A549 (cell line): ENCODE measurements around the gene SYNM. TPM values are rescaled to one million over a fixed set of nuclear protein-coding genes. Genes with fewer than 3 reads are reported as not detected.

Source experiments
- ATAC-seq, 2 experiments: fragments of 200-7000 bp in 1 of 2; fragments of >200 bp in 1 of 2; cut with Nextera tagmentation in 1 of 2; cut with Tn5 transposase in 1 of 2; 3 replicates each; pipeline versions ENCODE4 v1.8.0 to v1.9.1; 2018 to 2020; ENCODE audit warnings: mild to moderate bottlenecking in 1 of 2, moderate library complexity in 1 of 2
- CTCF ChIA-PET: fragments of 300-600 bp; sonication (Branson Sonifier 250); formaldehyde crosslinking; extraction: SDS; loops from one replicate; lab custom pipeline; 2021; ENCODE audit warnings: antibody characterized with exemption, inconsistent platforms; lab: Yijun Ruan, JAX
- POLR2A ChIA-PET: fragments of 350-600 bp; formaldehyde crosslinking; extraction: SDS; loops from one replicate; lab custom pipeline; 2021; ENCODE audit warnings: antibody characterized with exemption, inconsistent platforms; lab: Yijun Ruan, JAX
- DNase-seq, 2 experiments: peaks; one replicate each; pipeline versions ENCODE4 v3.0.0 to v3.0.0-alpha.2; 2011 to 2016; ENCODE audit warnings: low read depth in 1 of 2, low spot score in 1 of 2
- FAIRE-seq: peaks from 2 replicates; lab custom pipeline; 2011; peaks lifted over from hg19 to GRCh38; lab: Jason Lieb, UNC
- H3K27ac ChIP-seq, 2 experiments: fragments of >200 bp; sonication (Bioruptor Twin); formaldehyde crosslinking; 3 replicates each; pipeline ENCODE4 v1.5.1; 2016 to 2017
- H3K4me1 ChIP-seq: fragments of >200 bp; sonication (Bioruptor Twin); formaldehyde crosslinking; 3 replicates; pipeline ENCODE4 v1.6.1; 2016
- H3K4me2 ChIP-seq: fragments of >200 bp; sonication (Bioruptor Twin); formaldehyde crosslinking; 3 replicates; pipeline ENCODE4 v1.6.1; 2016
- H3K4me3 ChIP-seq: fragments of >200 bp; sonication (Bioruptor Twin); formaldehyde crosslinking; 3 replicates; pipeline ENCODE4 v1.5.1; 2016
- H3K9me3 ChIP-seq: fragments of >200 bp; sonication (Bioruptor Twin); formaldehyde crosslinking; 3 replicates; pipeline ENCODE4 v1.6.1; 2016
- CBX2 ChIP-seq: fragments of 200-600 bp; sonication (generic); IDR thresholded peaks from 2 replicates; pipeline ENCODE4 v1.6.1; 2016; ENCODE audit warnings: low read depth, mild to moderate bottlenecking, borderline replicate concordance
- CEBPB ChIP-seq, 2 experiments: fragments of >200 bp in 1 of 2; sonication (Bioruptor Twin) in 1 of 2; formaldehyde crosslinking in 1 of 2; IDR thresholded peaks; 2 replicates each; pipeline ENCODE4 v1.6.1; 2012 to 2016
- CHD2 ChIP-seq: fragments of 150-350 bp; IDR thresholded peaks from 2 replicates; pipeline ENCODE4 v1.6.1; 2014; ENCODE audit warnings: low read length; ENCODE audit not compliant: partially characterized antibody
- EHF ChIP-seq: fragments of 250-450 bp; sonication (Bioruptor Pico); IDR thresholded peaks from 2 replicates; pipeline ENCODE4 v1.5.0; 2020; ENCODE audit warnings: mild to moderate bottlenecking
- EHMT2 ChIP-seq: fragments of 200-600 bp; sonication (generic); IDR thresholded peaks from 2 replicates; pipeline ENCODE4 v1.6.1; 2016; ENCODE audit warnings: antibody characterized with exemption, low read depth, mild to moderate bottlenecking, moderate library complexity
- HEYL ChIP-seq: fragments of 250-450 bp; sonication (Bioruptor Pico); IDR thresholded peaks from 2 replicates; pipeline ENCODE4 v1.8.0; 2021; ENCODE audit warnings: mild to moderate bottlenecking, moderate library complexity
- HOXA7 ChIP-seq: fragments of 250-450 bp; sonication (Bioruptor Pico); IDR thresholded peaks from 2 replicates; pipeline ENCODE4 v1.5.0; 2020; ENCODE audit warnings: mild to moderate bottlenecking, moderate library complexity
- JUN ChIP-seq, 2 experiments: fragments of >200 bp; sonication (Bioruptor Twin); formaldehyde crosslinking; IDR thresholded peaks; 2 replicates in 1 of 2; 3 replicates in 1 of 2; pipeline ENCODE4 v1.6.1; 2016 to 2017
- JUNB ChIP-seq: fragments of >200 bp; sonication (Bioruptor Twin); formaldehyde crosslinking; IDR thresholded peaks from 2 replicates; pipeline ENCODE4 v1.6.1; 2016
- MAFK ChIP-seq: fragments of 450-650 bp; IDR thresholded peaks from 2 replicates; pipeline ENCODE4 v1.6.1; 2014; ENCODE audit not compliant: partially characterized antibody
- MAZ ChIP-seq: fragments of 150-350 bp; IDR thresholded peaks from 2 replicates; pipeline ENCODE4 v1.6.1; 2014; ENCODE audit warnings: antibody characterized with exemption, low read depth, low read length, borderline replicate concordance
- PHF8 ChIP-seq: fragments of 200-600 bp; sonication (generic); IDR thresholded peaks from 2 replicates; pipeline ENCODE4 v1.6.1; 2016; ENCODE audit warnings: low read depth, mild to moderate bottlenecking, antibody characterized with exemption, moderate library complexity, borderline replicate concordance
- POLR2A ChIP-seq: IDR thresholded peaks from 2 replicates; pipeline ENCODE4 v1.6.1; 2012; ENCODE audit warnings: mild to moderate bottlenecking, low read length
- SMC3 ChIP-seq: fragments of >200 bp; sonication (Bioruptor Twin); formaldehyde crosslinking; IDR thresholded peaks from 3 replicates; pipeline ENCODE4 v1.6.1; 2018; ENCODE audit warnings: inconsistent platforms
- ZC3H11A ChIP-seq: fragments of 450-650 bp; IDR thresholded peaks from 2 replicates; pipeline ENCODE4 v1.6.1; 2014; ENCODE audit warnings: antibody characterized with exemption, mild to moderate bottlenecking
- WGBS: methylation state at CpG from one replicate; pipeline ENCODE4 v1.1.6; 2017; ENCODE audit errors: missing lambda C conversion rate; 5-methylcytosine and 5-hydroxymethylcytosine counted together
- polyA plus RNA-seq, 4 experiments: library from polyadenylated mRNA; depleted of rRNA in 3 of 4; stranded (reverse); fragments of >200 nt; fragmentation: RNase III in 1 of 4; extraction: RNeasy Plus Mini Kit Qiagen cat#74134 plus additional on column Dnase treatment in 1 of 4; gene quantifications; 2 replicates in 3 of 4; 3 replicates in 1 of 4; pipeline ENCODE4 v1.2.3, GENCODE V29; 2011 to 2017
- TF ChIP-seq, protein P1 (sequence below): IDR thresholded peaks from 2 replicates; pipeline ENCODE4 v1.6.1; 2012
- TF ChIP-seq, protein P2 (sequence below): fragments of 200-600 bp; sonication (generic); IDR thresholded peaks from 2 replicates; pipeline ENCODE4 v1.6.1; 2016; ENCODE audit warnings: antibody characterized with exemption, mild to moderate bottlenecking, moderate library complexity
- TF ChIP-seq, protein P3 (sequence below): IDR thresholded peaks from 2 replicates; pipeline ENCODE4 v1.6.1; 2012
- TF ChIP-seq, protein P4 (sequence below): IDR thresholded peaks from 2 replicates; pipeline ENCODE4 v1.6.1; 2012; ENCODE audit warnings: low read depth, borderline replicate concordance
- TF ChIP-seq, protein P5 (sequence below): fragments of 150-350 bp; IDR thresholded peaks from 2 replicates; pipeline ENCODE4 v1.6.1; 2014; ENCODE audit warnings: low read depth, mild to moderate bottlenecking, low read length

Gene SYNM
- polyA plus RNA-seq, 2 of the 4 experiments (the other 2 are of a cell fraction), result 22.6 to 37.7 TPM

DNA sequence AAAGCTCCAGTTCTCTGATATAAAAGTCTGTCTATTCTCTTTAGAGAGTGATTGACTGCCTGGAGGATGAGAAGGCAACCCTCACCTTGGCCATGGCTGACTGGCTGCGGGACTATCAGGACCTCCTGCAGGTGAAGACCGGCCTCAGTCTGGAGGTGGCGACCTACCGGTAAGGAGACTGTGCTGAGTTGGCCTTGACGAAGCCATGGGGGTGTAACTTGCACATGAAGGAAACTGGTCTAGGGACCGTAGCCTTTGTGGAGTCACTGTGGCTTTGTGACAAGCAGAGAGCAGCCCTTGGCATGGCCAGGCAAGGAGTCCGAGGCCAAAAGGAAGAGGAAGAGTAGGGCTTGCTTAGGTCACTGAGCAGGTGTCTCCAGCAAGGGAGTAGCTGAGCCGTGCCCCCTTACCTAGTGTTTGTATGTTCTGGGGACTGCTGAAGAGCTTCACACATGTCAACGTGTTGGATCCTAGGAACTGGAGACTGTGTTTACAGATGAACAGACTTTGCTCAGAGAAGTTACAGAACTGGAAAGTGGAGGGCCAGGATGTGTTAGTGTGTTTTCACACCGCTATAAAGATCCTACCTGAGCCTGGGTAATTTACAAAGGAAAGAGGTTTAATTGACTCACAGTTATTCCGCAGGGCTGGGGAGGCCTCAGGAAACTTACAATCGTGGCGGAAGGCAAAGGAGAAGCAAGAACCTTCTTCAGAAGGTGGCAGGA lies 8.8 kb downstream of the SYNM start:
- POLR2A ChIA-PET, result no interaction called here
- CTCF ChIA-PET, result interaction anchor here (2.5 to 17.7 kb wide), 5 partner anchors 8 to 100 kb away, joined by 12 to 326 read pairs (median 22); partner anchors contain the start of gene SYNM
- Histone ChIP-seq H3K4me1 (no peaks in the 10 kb centered on the region), H3K4me2 (no peak overlapping the region), H3K4me3 (no peak overlapping the region), H3K9me3 (no peaks in the 10 kb centered on the region), H3K27ac (no peak overlapping the region)
- FAIRE-seq (no peak), ATAC-seq (no peak; a peak in 1 of 6 replicates), DNase-seq (no peak)
- WGBS, result 95% methylated on average over 13 of the region's 13 CpGs
- TF ChIP-seq, protein P1, sequence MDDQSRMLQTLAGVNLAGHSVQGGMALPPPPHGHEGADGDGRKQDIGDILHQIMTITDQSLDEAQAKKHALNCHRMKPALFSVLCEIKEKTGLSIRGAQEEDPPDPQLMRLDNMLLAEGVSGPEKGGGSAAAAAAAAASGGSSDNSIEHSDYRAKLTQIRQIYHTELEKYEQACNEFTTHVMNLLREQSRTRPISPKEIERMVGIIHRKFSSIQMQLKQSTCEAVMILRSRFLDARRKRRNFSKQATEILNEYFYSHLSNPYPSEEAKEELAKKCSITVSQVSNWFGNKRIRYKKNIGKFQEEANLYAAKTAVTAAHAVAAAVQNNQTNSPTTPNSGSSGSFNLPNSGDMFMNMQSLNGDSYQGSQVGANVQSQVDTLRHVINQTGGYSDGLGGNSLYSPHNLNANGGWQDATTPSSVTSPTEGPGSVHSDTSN, result no peak
- TF ChIP-seq SMC3 (no peak), PHF8 (no peak), MAZ (no peak), CEBPB (IDR thresholded peaks at IDR 0.05) (no peak), HOXA7 (CRISPR knock-in tag) (no peak), HEYL (CRISPR knock-in tag) (no peak), JUNB (no peak), ZC3H11A (no peak), EHMT2 (no peak), POLR2A (no peak), MAFK (no peak), JUN (IDR thresholded peaks at IDR 0.05) (no peak)
- TF ChIP-seq, protein P2, sequence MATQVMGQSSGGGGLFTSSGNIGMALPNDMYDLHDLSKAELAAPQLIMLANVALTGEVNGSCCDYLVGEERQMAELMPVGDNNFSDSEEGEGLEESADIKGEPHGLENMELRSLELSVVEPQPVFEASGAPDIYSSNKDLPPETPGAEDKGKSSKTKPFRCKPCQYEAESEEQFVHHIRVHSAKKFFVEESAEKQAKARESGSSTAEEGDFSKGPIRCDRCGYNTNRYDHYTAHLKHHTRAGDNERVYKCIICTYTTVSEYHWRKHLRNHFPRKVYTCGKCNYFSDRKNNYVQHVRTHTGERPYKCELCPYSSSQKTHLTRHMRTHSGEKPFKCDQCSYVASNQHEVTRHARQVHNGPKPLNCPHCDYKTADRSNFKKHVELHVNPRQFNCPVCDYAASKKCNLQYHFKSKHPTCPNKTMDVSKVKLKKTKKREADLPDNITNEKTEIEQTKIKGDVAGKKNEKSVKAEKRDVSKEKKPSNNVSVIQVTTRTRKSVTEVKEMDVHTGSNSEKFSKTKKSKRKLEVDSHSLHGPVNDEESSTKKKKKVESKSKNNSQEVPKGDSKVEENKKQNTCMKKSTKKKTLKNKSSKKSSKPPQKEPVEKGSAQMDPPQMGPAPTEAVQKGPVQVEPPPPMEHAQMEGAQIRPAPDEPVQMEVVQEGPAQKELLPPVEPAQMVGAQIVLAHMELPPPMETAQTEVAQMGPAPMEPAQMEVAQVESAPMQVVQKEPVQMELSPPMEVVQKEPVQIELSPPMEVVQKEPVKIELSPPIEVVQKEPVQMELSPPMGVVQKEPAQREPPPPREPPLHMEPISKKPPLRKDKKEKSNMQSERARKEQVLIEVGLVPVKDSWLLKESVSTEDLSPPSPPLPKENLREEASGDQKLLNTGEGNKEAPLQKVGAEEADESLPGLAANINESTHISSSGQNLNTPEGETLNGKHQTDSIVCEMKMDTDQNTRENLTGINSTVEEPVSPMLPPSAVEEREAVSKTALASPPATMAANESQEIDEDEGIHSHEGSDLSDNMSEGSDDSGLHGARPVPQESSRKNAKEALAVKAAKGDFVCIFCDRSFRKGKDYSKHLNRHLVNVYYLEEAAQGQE, result no peak

DNA sequence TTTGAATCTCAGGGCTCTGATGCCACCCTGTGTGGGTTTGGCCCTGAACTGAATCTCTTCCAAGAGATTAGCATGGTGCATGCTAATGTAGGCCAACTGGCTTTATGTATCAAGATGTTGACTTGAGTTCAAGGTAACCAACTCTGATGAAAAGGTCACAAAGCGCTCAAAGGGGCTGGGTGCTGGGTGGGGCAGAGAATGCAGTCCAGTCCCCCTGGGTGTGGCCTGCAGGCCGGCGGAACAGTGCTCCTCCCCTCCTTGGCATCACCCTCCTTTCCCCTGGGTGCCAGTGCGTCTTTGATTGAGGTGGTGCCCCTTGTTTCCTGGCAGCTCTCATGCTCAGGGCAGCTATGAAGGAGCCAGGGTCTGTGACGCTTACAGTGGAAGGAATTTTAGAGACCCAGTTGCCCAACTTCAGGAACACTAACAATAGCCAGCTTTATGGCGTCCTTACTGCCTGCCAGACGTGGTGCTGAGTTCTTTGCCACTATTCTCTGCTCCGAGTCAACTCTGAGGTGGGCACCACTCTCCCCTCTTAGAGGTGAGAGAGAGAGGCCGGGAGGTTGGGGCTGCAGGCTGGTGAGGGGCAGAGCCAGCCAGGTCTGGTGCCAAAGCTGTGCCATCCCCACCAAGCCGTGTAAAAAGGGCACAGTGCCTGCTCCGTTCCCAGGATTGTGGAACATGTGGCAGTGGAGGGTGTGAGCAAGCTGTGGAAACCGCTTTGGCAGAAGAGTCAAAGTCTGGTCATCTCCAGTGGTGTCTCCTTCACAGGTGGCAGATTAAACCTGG lies 9.8 kb downstream of the SYNM start:
- CTCF ChIA-PET, result interaction anchor here (1.1 to 17.7 kb wide), 4 partner anchors 9 to 15 kb away, joined by 4 to 326 read pairs (median 40); partner anchors contain the start of gene SYNM
- no peak overlapping the region for H3K4me2 ChIP-seq
- POLR2A ChIA-PET, result interaction anchor here (1.3 kb wide), 1 partner anchor 9 kb away, joined by 4 read pairs; the partner anchor contains the start of gene SYNM
- H3K27ac ChIP-seq, result no peak overlapping the region
- no peak for FAIRE-seq
- WGBS, result 78% methylated on average over 12 of the region's 12 CpGs
- no peak overlapping the region for H3K4me3 ChIP-seq
- no peak for TF ChIP-seq EHF
- TF ChIP-seq, protein P3, sequence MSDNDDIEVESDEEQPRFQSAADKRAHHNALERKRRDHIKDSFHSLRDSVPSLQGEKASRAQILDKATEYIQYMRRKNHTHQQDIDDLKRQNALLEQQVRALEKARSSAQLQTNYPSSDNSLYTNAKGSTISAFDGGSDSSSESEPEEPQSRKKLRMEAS, result no peak
- TF ChIP-seq, protein P4, sequence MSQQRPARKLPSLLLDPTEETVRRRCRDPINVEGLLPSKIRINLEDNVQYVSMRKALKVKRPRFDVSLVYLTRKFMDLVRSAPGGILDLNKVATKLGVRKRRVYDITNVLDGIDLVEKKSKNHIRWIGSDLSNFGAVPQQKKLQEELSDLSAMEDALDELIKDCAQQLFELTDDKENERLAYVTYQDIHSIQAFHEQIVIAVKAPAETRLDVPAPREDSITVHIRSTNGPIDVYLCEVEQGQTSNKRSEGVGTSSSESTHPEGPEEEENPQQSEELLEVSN, result no peak
- TF ChIP-seq CBX2, result no peak
- no peak for TF ChIP-seq CHD2
- TF ChIP-seq, protein P5, sequence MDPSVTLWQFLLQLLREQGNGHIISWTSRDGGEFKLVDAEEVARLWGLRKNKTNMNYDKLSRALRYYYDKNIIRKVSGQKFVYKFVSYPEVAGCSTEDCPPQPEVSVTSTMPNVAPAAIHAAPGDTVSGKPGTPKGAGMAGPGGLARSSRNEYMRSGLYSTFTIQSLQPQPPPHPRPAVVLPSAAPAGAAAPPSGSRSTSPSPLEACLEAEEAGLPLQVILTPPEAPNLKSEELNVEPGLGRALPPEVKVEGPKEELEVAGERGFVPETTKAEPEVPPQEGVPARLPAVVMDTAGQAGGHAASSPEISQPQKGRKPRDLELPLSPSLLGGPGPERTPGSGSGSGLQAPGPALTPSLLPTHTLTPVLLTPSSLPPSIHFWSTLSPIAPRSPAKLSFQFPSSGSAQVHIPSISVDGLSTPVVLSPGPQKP, result no peak
- TF ChIP-seq, all 56 proteins: peak for 0
- no peaks in the 10 kb centered on the region for H3K4me1 ChIP-seq
- H3K9me3 ChIP-seq, result no peaks in the 10 kb centered on the region
- ATAC-seq (no peak), DNase-seq (no peak)
